GM19324 (cell line): ENCODE results near the gene PTK7.

Experiments
- ATAC-seq: cut with Tn5 transposase; IDR thresholded peaks from one replicate; pipeline ENCODE4 v1.9.1; 2021; ENCODE audit warnings: mild to moderate bottlenecking, moderate library complexity; ENCODE audit not compliant: unreplicated experiment, low FRiP score

Gene PTK7

DNA sequence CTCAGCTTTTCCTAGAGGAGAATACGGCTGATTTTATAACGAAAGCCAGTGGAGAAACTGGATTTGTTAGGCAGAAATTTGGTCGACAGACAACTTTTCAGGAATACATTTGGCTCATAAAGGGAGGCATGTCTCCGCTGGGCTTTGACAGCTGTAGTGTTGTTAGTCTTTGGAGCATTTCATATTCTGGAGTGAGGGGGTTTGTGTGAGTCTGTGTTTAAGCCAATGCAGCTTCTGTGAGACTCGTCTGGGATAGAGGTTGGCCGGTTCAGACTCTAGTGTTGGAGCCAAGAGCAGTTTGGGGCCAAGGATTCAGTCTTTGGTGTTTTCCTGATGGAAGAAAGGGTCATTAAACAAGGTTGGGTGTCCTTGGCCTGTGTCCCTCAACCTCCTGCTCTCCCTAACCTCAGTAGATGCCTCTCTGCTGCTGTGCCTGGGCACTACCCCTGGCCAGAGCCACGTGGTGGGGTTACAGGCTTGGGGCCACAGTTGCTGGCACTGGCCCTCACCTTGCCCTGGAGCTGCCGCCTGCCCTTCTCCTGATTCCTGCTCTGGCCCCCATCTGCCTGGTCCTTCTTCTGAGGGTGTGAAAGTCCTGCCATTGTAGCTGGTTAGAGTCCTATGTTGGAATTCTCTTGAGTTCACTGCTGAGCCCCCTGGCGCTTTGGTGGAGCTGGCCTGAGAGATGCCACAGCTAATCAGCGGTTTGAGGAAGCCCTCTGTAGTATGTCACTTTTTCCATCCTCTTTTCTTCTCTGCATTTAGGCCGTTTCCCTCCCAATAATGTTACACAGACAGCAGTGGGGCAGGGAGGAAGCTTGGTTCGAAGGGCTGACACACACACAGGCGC lies 6.9 kb downstream of the PTK7 start:
- ATAC-seq: no peak

DNA sequence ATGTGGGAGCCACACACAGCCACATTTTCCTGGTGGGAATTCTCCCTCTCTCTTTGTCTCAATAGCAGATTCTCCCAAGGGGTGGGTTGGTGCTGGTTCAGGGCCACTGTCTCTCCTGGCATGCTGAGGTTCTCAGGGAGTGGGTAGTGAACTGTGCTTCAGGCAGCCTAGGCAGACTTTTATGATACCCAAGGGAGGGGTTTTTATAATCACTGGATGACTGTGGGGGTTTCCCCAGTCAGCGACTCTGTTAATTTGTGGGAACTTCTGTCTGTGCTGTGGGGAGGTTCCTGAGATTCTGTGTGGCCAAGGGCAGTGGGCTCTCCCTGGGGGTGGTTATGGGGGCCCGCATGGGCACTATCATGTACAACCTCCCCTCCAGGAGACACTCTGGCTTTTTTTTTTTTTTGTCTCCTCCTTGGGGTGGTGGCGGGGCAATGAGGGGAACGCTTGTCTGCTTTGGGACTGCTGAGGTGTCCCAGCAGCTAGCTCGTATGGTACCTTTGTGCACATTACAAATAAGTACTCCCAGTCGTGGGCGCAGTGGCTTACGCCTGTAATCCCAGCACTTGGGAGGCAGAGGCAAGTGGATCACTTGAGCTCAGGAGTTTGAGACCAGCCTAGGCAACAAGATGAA lies 10.0 kb downstream of the PTK7 start:
- no peak for ATAC-seq

DNA sequence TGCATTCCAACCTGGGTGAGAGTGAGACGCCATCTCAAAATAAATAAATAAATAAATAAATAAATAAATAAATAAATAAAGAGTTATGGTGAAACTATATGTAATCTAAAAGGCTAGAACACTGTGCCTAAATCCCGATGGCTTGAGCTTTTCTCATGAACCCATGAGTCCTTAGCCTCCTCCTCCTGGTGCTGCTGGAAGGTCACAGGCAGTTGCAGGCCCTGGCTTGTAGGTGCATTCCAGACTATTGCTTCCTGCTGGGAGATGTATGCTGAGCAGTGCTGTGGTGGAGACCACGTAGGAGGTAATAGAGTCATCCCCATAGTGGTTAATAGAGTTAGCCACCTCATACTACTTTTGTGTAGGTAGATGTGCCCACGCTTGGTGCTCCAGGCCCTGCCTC lies 12.5 kb downstream of the PTK7 start:
- no peak for ATAC-seq

DNA sequence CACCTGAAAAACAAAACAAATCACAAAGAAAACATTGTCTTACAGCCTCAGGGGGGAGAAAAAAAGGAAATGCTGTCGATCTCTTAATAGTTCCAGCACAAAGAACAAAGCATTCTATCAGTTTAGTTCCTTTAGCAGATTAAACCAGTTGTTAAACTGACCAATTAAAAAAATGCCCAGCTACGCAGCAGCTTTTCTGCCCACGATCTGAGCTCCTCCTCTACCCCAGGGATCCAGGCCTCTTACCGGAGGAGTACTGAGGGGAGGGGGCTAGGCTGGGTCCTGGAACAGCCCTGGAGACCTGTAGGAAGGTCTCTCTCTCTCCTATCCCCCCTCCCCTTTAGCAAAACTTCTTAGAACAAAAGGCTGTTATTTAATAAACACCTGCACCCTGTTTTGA lies 13.4 kb downstream of the PTK7 start:
- no peak for ATAC-seq

GRCh38 chr6:43089874-43090558 lies 13.9 kb downstream of the PTK7 start:
- ATAC-seq: no peak

DNA sequence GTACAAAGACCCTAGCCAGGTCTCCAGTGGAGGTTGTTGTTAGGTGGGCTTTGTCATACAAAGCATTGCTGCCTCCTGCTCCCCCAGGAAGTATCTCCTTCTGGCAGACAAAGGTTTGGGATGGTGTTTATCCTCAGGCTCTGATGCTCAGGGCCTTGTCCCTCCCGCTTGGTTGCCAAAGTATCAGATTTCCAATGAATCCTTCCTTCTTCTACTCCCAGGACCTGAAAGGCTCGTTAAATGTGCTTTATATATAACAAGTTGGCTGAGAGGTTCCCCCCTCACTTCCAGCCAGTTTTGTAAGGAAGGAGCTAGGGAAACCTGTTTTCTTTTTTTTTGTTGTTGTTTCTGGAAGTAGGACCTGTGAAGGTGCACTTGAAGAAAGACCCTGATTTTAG lies 14.4 kb downstream of the PTK7 start:
- ATAC-seq: no peak

DNA sequence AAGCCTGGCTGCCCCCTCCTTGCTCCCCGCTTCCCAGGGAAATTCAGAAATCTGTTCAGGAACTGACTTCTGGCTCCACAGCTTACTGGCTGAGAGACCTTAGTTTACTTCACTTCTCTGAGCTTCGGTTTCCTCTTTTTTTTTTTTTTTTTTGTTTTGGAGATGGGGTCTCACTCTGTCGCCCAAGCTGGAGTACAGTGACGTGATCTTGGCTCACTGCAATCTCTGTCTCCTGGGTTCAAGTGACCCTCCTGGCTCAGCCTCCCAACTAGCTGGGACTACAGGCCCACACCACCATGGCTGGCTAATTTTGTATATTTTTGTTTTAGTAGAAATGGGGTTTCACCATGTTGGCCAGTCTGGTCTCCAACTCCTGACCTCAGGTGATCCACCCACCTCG lies 14.9 kb downstream of the PTK7 start:
- ATAC-seq: no peak

GRCh38 chr6:43091436-43091991 lies 15.4 kb downstream of the PTK7 start:
- ATAC-seq: no peak

- no peak for ATAC-seq
Observed at GRCh38 chr6:43092635-43093034, 16.5 kb downstream of the PTK7 start.

DNA sequence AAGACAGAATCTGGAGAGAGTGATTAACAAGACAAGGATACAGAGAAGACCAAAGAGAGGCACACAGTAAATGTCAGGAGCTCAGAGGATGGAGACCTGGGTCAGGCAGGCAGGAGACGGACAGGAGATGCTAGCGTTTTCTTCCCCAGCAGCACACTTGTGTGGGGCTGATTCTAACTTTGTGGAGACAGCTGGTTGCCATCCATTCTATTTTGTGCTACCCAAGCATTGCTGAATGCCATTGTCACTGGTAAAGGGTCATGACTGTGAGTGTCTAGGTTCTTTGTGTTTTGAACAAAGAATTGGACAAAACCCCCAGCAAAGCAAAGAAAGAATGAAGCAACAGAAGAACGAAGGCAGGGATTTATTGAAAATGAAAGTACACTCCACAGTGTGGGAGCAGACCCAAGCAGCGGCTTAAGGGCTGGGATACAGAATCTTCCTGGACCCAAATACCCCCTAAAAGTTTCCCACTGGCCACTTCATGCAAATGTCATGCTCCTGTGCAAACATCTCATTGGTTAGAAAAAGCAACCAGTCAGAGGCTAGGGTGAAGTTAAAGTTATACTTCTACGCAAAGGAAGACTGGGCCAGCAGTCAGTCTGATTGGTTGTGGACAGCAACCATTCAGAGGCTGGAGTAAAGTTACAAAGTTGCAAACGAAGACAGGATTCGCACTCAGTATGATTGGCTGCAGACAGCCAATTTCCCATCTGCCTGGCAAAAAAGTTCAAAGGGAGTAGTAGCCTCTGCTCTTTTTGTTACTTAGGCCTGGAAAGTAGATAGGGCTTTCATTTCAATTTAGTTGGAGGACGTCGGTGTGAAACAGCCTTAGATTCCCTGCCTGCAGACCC lies 17.5 kb downstream of the PTK7 start:
- no peak for ATAC-seq

DNA sequence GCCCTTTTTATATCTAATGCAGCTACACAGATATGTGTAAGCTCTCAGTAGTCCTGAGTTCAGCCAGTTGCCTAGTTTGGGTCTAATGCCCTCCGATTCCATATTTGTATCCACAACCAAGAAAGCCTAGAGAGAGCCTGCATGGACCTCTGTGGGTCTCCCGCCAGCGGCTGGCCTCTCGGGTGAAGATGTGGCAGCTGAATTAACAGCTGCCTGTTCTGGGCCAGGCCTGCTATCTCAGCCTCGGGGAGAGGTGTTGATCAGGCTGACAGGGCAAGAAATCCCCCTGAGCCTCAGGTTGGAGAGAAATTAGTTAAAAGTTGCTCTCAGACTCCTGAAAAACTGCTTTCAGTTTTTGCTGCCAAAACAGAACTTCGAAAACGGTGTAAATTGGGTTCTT lies 19.8 kb downstream of the PTK7 start:
- no peak for ATAC-seq

- ATAC-seq: no peak
Observed at GRCh38 chr6:43096451-43097097, 20.5 kb downstream of the PTK7 start.

GRCh38 chr6:43097098-43097489 lies 21.0 kb downstream of the PTK7 start:
- ATAC-seq: no peak

- no peak for ATAC-seq
Observed at GRCh38 chr6:43097502-43097901, 21.4 kb downstream of the PTK7 start.

GRCh38 chr6:43101497-43101896 lies 25.4 kb downstream of the PTK7 start:
- no peak for ATAC-seq

DNA sequence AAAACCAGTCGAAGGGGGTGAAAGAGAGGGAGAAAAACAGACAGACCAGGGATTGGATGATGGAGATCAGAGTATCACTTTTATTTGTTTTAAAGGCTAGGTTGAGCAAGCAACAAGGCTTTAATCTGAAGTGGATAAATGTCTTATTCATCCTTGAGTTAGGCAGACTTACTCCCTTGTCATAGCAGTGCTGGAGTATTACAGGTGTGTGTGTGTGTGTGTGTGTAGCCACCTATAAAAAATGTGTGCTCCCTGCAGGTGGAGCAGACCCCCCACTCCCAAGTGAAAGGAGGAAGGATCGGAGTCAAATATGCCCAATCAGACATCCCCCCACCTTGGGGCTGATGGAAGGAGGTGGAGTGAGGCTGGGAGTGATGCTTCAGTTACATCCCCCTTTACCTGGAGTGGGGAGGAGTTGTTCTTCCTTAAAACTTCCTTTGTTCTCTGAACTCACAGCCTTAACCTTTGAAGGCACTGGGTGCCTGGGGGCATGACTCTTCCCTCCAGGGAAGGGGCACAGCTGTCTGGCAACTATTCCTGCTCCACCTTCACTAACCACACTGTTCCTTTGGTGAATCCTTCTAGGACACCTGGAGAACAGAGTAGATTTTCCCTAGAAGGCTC lies 27.3 kb downstream of the PTK7 start:
- no peak for ATAC-seq

DNA sequence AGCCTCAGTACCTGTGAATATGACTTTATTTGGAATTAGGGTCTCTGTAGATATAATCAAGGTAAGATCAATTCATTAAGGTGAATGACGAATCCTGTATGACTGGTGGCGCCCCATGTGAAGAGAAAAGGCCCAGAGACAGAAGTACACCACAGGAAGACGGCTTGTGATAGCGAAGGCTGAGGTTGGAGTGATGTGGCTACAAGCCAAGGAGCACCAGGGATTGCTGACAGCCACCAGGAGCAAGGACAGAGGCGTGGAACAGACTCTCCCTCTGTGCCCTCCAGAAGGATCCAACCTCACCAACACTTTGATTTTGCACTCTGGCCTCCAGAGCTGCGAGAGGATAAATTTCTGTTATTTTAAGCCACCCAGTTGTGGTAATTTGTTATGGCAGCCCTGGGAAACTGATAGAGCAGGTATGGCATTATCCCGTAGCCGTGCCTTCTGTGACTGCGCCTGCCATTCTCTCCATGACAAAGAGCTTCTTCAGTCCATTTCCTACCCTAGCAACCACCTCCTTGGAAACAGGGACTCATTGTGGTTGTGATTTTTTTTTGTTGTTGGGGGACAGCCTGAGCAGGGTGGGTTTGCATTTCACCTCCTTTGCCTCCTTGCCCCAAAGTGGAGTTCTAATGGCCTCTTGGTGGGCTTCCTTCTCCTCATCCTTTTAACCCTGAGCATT lies 29.6 kb downstream of the PTK7 start:
- ATAC-seq: no peak

- ATAC-seq: no peak
Observed at GRCh38 chr6:43107344-43108062, 31.4 kb downstream of the PTK7 start.
